ENCODE results near the gene SAMD4A.

Gene SAMD4A

GRCh38 chr14:54625112-54625511, 58.2 kb downstream of the SAMD4A start:
- Histone ChIP-seq H3K27ac (ENCODE audit: low read depth, low read length) (no peak overlapping the region), H2BK120ac (ENCODE audit: insufficient read depth, low read length, poor library complexity) (no peak overlapping the region), H3K9me3 (ENCODE audit: insufficient read depth, low read depth, low read length) (no peaks in the 10 kb centered on the region), H3K4me1 (ENCODE audit: control insufficient read depth in 1 of 2, insufficient read depth in 2 of 2, low read length in 2 of 2) (peaks cover 0 to 10% of the 10 kb centered on the region in 2 experiments), H3K27me3 (ENCODE audit: insufficient read depth, low read length) (no peaks in the 10 kb centered on the region), H3K9ac (ENCODE audit: low read length) (no peak overlapping the region), H3K4me2 (ENCODE audit: low read length) (peak overlapping the region; percentile 21), H3K14ac (ENCODE audit: low read length) (no peak overlapping the region), H2BK5ac (ENCODE audit: low read depth, low read length, poor library complexity) (no peak overlapping the region), H3K23ac (ENCODE audit: low read length) (no peak overlapping the region), H2BK12ac (ENCODE audit: low read length) (no peak overlapping the region), H4K12ac (ENCODE audit: low read depth, low read length) (no peak overlapping the region), H3K36me3 (ENCODE audit: control insufficient read depth in 1 of 2, insufficient read depth in 2 of 2, low read length in 2 of 2) (no peaks in the 10 kb centered on the region), H3K18ac (ENCODE audit: low read length) (no peak overlapping the region), H3K4ac (ENCODE audit: low read depth, low read length) (no peak overlapping the region), H4K8ac (ENCODE audit: low read depth, low read length) (no peak overlapping the region), H3K79me2 (ENCODE audit: control insufficient read depth, insufficient read depth, low read length, poor library complexity) (no peaks in the 10 kb centered on the region), H3K4me3 (ENCODE audit: low read depth, low read length) (no peak overlapping the region), H2AFZ (ENCODE audit: insufficient read depth, low read length, poor library complexity) (no peak overlapping the region), H3K79me1 (ENCODE audit: low read length) (no peaks in the 10 kb centered on the region), H4K91ac (ENCODE audit: low read depth, low read length) (no peak overlapping the region), H2AK5ac (ENCODE audit: low read length) (no peak overlapping the region)
- peak in 1 of 2 donors; percentile 66 for DNase-seq
- WGBS (ENCODE audit: extremely low coverage, insufficient coverage, insufficient read length): no CpG with 5 or more reads among the region's 5 CpGs

GRCh38 chr14:54627219-54627539, 60.3 kb downstream of the SAMD4A start:
- Histone ChIP-seq H3K4me1 (ENCODE audit: control insufficient read depth in 1 of 2, insufficient read depth in 2 of 2, low read length in 2 of 2) (peaks cover 0 to 10% of the 10 kb centered on the region in 2 experiments), H3K23ac (ENCODE audit: low read length) (no peak overlapping the region), H3K9ac (ENCODE audit: low read length) (no peak overlapping the region), H2AK5ac (ENCODE audit: low read length) (no peak overlapping the region), H3K4ac (ENCODE audit: low read depth, low read length) (no peak overlapping the region), H4K12ac (ENCODE audit: low read depth, low read length) (no peak overlapping the region), H3K14ac (ENCODE audit: low read length) (no peak overlapping the region), H2AFZ (ENCODE audit: insufficient read depth, low read length, poor library complexity) (no peak overlapping the region), H4K8ac (ENCODE audit: low read depth, low read length) (no peak overlapping the region), H4K91ac (ENCODE audit: low read depth, low read length) (no peak overlapping the region), H2BK12ac (ENCODE audit: low read length) (no peak overlapping the region), H3K36me3 (ENCODE audit: control insufficient read depth in 1 of 2, insufficient read depth in 2 of 2, low read length in 2 of 2) (peaks cover 0 to 2% of the 10 kb centered on the region in 2 experiments), H2BK120ac (ENCODE audit: insufficient read depth, low read length, poor library complexity) (no peak overlapping the region), H3K9me3 (ENCODE audit: insufficient read depth, low read depth, low read length) (no peaks in the 10 kb centered on the region), H2BK5ac (ENCODE audit: low read depth, low read length, poor library complexity) (no peak overlapping the region), H3K79me1 (ENCODE audit: low read length) (no peaks in the 10 kb centered on the region), H3K18ac (ENCODE audit: low read length) (no peak overlapping the region), H3K27me3 (ENCODE audit: insufficient read depth, low read length) (no peaks in the 10 kb centered on the region), H3K4me2 (ENCODE audit: low read length) (no peak overlapping the region), H3K27ac (ENCODE audit: low read depth, low read length) (no peak overlapping the region), H3K79me2 (ENCODE audit: control insufficient read depth, insufficient read depth, low read length, poor library complexity) (peaks cover 1% of the 10 kb centered on the region), H3K4me3 (ENCODE audit: low read depth, low read length) (no peak overlapping the region)
- no peak for DNase-seq
- WGBS (ENCODE audit: extremely low coverage, insufficient coverage, insufficient read length): no CpG with 5 or more reads among the region's 4 CpGs

GRCh38 chr14:54627540-54628363, 60.8 kb downstream of the SAMD4A start:
- H2BK120ac ChIP-seq (ENCODE audit: insufficient read depth, low read length, poor library complexity): no peak overlapping the region
- no peak overlapping the region for H3K23ac ChIP-seq (ENCODE audit: low read length)
- H3K9me3 ChIP-seq (ENCODE audit: insufficient read depth, low read depth, low read length): no peaks in the 10 kb centered on the region
- no peak overlapping the region for H3K4me3 ChIP-seq (ENCODE audit: low read depth, low read length)
- no peak overlapping the region for H4K12ac ChIP-seq (ENCODE audit: low read depth, low read length)
- DNase-seq: no peak
- peaks cover 0 to 10% of the 10 kb centered on the region in 2 experiments for H3K4me1 ChIP-seq (ENCODE audit: control insufficient read depth in 1 of 2, insufficient read depth in 2 of 2, low read length in 2 of 2)
- H3K79me1 ChIP-seq (ENCODE audit: low read length): no peaks in the 10 kb centered on the region
- no CpG with 5 or more reads among the region's 13 CpGs for WGBS (ENCODE audit: extremely low coverage, insufficient coverage, insufficient read length)
- H3K4ac ChIP-seq (ENCODE audit: low read depth, low read length): no peak overlapping the region
- H3K27ac ChIP-seq (ENCODE audit: low read depth, low read length): no peak overlapping the region
- no peak overlapping the region for H2AFZ ChIP-seq (ENCODE audit: insufficient read depth, low read length, poor library complexity)
- no peak overlapping the region for H3K18ac ChIP-seq (ENCODE audit: low read length)
- no peak overlapping the region for H3K9ac ChIP-seq (ENCODE audit: low read length)
- H3K27me3 ChIP-seq (ENCODE audit: insufficient read depth, low read length): no peaks in the 10 kb centered on the region
- H2BK12ac ChIP-seq (ENCODE audit: low read length): no peak overlapping the region
- H3K79me2 ChIP-seq (ENCODE audit: control insufficient read depth, insufficient read depth, low read length, poor library complexity): peaks cover 1% of the 10 kb centered on the region
- H2BK5ac ChIP-seq (ENCODE audit: low read depth, low read length, poor library complexity): no peak overlapping the region
- no peak overlapping the region for H4K8ac ChIP-seq (ENCODE audit: low read depth, low read length)
- peaks cover 0 to 2% of the 10 kb centered on the region in 2 experiments for H3K36me3 ChIP-seq (ENCODE audit: control insufficient read depth in 1 of 2, insufficient read depth in 2 of 2, low read length in 2 of 2)
- no peak overlapping the region for H4K91ac ChIP-seq (ENCODE audit: low read depth, low read length)
- no peak overlapping the region for H3K14ac ChIP-seq (ENCODE audit: low read length)
- H2AK5ac ChIP-seq (ENCODE audit: low read length): no peak overlapping the region
- H3K4me2 ChIP-seq (ENCODE audit: low read length): no peak overlapping the region

- Histone ChIP-seq H3K4ac (ENCODE audit: low read depth, low read length) (no peak overlapping the region), H2BK5ac (ENCODE audit: low read depth, low read length, poor library complexity) (no peak overlapping the region), H2AK5ac (ENCODE audit: low read length) (no peak overlapping the region), H2AFZ (ENCODE audit: insufficient read depth, low read length, poor library complexity) (no peak overlapping the region), H4K91ac (ENCODE audit: low read depth, low read length) (no peak overlapping the region), H3K18ac (ENCODE audit: low read length) (no peak overlapping the region), H3K9me3 (ENCODE audit: insufficient read depth, low read depth, low read length) (no peaks in the 10 kb centered on the region), H3K79me1 (ENCODE audit: low read length) (no peaks in the 10 kb centered on the region), H2BK120ac (ENCODE audit: insufficient read depth, low read length, poor library complexity) (no peak overlapping the region), H3K4me2 (ENCODE audit: low read length) (no peak overlapping the region), H3K9ac (ENCODE audit: low read length) (no peak overlapping the region), H3K27me3 (ENCODE audit: insufficient read depth, low read length) (no peaks in the 10 kb centered on the region), H3K23ac (ENCODE audit: low read length) (no peak overlapping the region), H3K27ac (ENCODE audit: low read depth, low read length) (no peak overlapping the region), H3K14ac (ENCODE audit: low read length) (no peak overlapping the region), H3K79me2 (ENCODE audit: control insufficient read depth, insufficient read depth, low read length, poor library complexity) (peaks cover 1% of the 10 kb centered on the region), H3K4me1 (ENCODE audit: control insufficient read depth in 1 of 2, insufficient read depth in 2 of 2, low read length in 2 of 2) (peaks cover 0 to 10% of the 10 kb centered on the region in 2 experiments), H3K36me3 (ENCODE audit: control insufficient read depth in 1 of 2, insufficient read depth in 2 of 2, low read length in 2 of 2) (peaks cover 0 to 2% of the 10 kb centered on the region in 2 experiments), H4K8ac (ENCODE audit: low read depth, low read length) (no peak overlapping the region), H3K4me3 (ENCODE audit: low read depth, low read length) (no peak overlapping the region), H4K12ac (ENCODE audit: low read depth, low read length) (no peak overlapping the region), H2BK12ac (ENCODE audit: low read length) (no peak overlapping the region)
- no peak for DNase-seq
- WGBS (ENCODE audit: extremely low coverage, insufficient coverage, insufficient read length): no CpG with 5 or more reads among the region's 3 CpGs
Observed at GRCh38 chr14:54629183-54629582, 62.3 kb downstream of the SAMD4A start.
